Measurements from ENCODE around the gene NIT1.

The NIT1 gene

GRCh38 chr1:161130266-161130665, 12.4 kb downstream of the NIT1 start:
- Histone ChIP-seq H3K36me3 (replicated peaks) (peaks cover 21% of the 10 kb centered on the region), H3K27ac (no peak overlapping the region), H3K4me3 (ENCODE audit: low read depth, low read length) (no peak overlapping the region), H3K27me3 (replicated peaks) (no peaks in the 10 kb centered on the region)
- no peak for DNase-seq
- TF ChIP-seq CTCF (IDR thresholded peaks at IDR 0.05; ENCODE audit: low read depth, low read length, missing control alignments): no peak
- in situ Hi-C loops (cut with HindIII; ENCODE audit: low pct_ligation_motif_present, low sequenced_read_pairs): loop anchor here (25.0 kb wide), 1 partner anchor 93 kb away; the partner anchor contains the start of genes TSTD1 and USF1

DNA sequence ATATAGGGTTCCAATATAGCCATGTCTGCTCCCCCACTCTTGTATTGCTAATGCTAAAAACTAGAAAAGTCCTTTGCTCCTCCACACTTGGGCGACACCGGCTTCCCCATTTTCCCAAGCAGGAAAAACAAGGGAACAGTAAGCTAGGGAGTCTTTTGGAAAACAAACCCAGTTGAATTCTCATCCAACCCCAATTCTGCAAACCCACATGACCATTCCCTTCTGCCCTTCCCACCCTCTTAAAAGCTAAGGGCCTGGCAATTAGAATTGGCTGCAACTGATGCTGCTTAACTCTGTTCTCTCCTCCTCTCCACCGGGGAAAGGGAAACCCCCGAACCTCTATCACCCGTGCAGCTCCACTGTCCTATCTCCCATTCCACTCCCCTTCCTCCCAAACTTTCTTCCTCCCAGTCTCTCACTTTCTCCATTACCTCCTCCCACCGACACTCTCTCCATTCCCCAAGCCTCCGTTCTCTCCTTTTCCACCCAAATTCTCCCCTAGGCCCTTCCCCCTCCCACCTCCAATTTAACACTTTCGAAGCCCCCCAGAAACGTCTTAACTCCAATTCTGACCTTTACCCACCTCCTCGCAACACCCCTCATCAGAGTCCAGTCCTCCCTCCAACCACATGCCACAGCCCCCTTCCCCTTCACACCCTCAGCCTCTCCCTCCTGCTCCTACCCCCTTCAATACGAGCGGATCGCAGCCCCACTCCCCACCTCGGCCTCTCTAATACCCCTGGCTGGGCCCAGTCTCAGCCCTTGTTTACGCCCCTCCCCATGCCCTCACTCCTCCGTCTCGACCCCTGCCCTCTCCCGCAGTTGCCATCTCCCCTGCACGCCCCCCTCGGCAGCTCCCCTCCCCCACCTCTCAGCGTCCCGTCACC, 13.9 kb downstream of the NIT1 start:
- TF ChIP-seq CTCF (IDR thresholded peaks at IDR 0.05; ENCODE audit: low read depth, low read length, missing control alignments): no peak
- peaks cover 11% of the 10 kb centered on the region for H3K36me3 ChIP-seq (replicated peaks)
- H3K27me3 ChIP-seq (replicated peaks): no peaks in the 10 kb centered on the region
- in situ Hi-C loops (cut with HindIII; ENCODE audit: low pct_ligation_motif_present, low sequenced_read_pairs): loop anchor here (25.0 kb wide), 1 partner anchor 94 kb away; the partner anchor contains the start of genes TSTD1 and USF1
- H3K27ac ChIP-seq: peak overlapping the region; percentile 94
- peak overlapping the region; percentile 92 for H3K4me3 ChIP-seq (ENCODE audit: low read depth, low read length)
- DNase-seq: no peak

- Histone ChIP-seq H3K27me3 (replicated peaks) (no peaks in the 10 kb centered on the region), H3K36me3 (replicated peaks) (peaks cover 7% of the 10 kb centered on the region), H3K4me3 (ENCODE audit: low read depth, low read length) (peak within 1 kb of the TSS; percentile 92), H3K27ac (peak within 1 kb of the TSS; percentile 94)
- in situ Hi-C loops (cut with HindIII; ENCODE audit: low pct_ligation_motif_present, low sequenced_read_pairs): loop anchor here (25.0 kb wide), 1 partner anchor 95 kb away; the partner anchor contains the start of genes TSTD1 and USF1
- TF ChIP-seq CTCF (IDR thresholded peaks at IDR 0.05; ENCODE audit: low read depth, low read length, missing control alignments): no peak
- peak; percentile 94 for DNase-seq
Measured at GRCh38 chr1:161132410-161133219, 14.7 kb downstream of the NIT1 start, which contains the start of gene DEDD. Gene DEDD, minus strand, starts transcription at chr1:161132667. Its CDS starts 8,205 bp downstream, at chr1:161124462.

DNA sequence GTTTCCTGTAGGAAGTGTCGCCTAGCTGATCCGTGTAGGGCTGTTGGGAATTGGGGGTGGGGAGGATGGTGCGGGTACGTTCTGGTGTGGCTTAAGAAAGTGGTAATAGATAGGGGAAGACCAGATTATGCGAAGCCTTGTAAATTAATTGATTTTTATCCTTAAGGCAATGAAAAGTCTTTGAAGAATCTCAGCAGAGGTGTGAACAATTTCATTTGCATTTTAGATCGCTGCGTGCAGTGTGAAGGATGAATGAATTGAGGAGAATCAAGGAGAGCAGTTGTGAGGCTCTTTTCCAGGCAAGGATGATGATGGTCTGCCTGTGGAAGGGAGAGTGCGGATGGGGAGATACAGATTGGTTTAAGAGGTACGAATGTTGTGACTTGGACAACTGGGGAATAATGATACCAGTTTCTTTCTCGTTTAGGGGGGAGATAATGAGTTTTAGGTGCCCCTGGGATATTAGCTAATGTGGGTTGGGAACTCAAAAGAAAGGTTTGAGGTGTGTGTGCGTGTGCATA, 15.4 kb downstream of the NIT1 start:
- no peak for TF ChIP-seq CTCF (IDR thresholded peaks at IDR 0.05; ENCODE audit: low read depth, low read length, missing control alignments)
- Histone ChIP-seq H3K27ac (peak overlapping the region; percentile 94), H3K36me3 (replicated peaks) (peaks cover 7% of the 10 kb centered on the region), H3K4me3 (ENCODE audit: low read depth, low read length) (peak overlapping the region; percentile 92), H3K27me3 (replicated peaks) (no peaks in the 10 kb centered on the region)
- in situ Hi-C loops (cut with HindIII; ENCODE audit: low pct_ligation_motif_present, low sequenced_read_pairs): loop anchor here (25.0 kb wide), 1 partner anchor 96 kb away; the partner anchor contains the start of genes TSTD1 and USF1
- no peak for DNase-seq

GRCh38 chr1:161137881-161138280, 20.0 kb downstream of the NIT1 start:
- Histone ChIP-seq H3K36me3 (replicated peaks) (no peaks in the 10 kb centered on the region), H3K4me3 (ENCODE audit: low read depth, low read length) (no peak overlapping the region), H3K27me3 (replicated peaks) (no peaks in the 10 kb centered on the region), H3K27ac (no peak overlapping the region)
- DNase-seq: no peak
- in situ Hi-C loops (cut with HindIII; ENCODE audit: low pct_ligation_motif_present, low sequenced_read_pairs): loop anchor here (25.0 kb wide), 1 partner anchor 101 kb away; the partner anchor contains the start of genes TSTD1 and USF1
- TF ChIP-seq CTCF (IDR thresholded peaks at IDR 0.05; ENCODE audit: low read depth, low read length, missing control alignments): no peak

Measured in brain microvascular endothelial cell (primary cell).